CD4-positive, alpha-beta T cell (primary cell): ENCODE data around the gene NCF2. TPM values are rescaled to one million over a fixed set of nuclear protein-coding genes. Genes with fewer than 3 reads are reported as not detected.

Source experiments
- ATAC-seq: fragments of 200-7000 bp; cut with Tn5 transposase; one replicate; pipeline ENCODE4 v1.10.0; 2022; ENCODE audit warnings: mild to moderate bottlenecking; ENCODE audit not compliant: poor library complexity
- CTCF ChIA-PET: fragments of 350-600 bp; sonication (Branson Sonifier 250); formaldehyde crosslinking; loops from one replicate; lab custom pipeline; 2021; ENCODE audit warnings: antibody characterized with exemption, inconsistent platforms; lab: Charles Lee
- POLR2A ChIA-PET: fragments of 350-600 bp; sonication (Branson Sonifier 250); formaldehyde crosslinking; loops from one replicate; lab custom pipeline; 2021; ENCODE audit warnings: antibody characterized with exemption, inconsistent platforms; lab: Charles Lee
- DNase-seq, 14 experiments: peaks; one replicate each; pipeline ENCODE4 v3.0.0-alpha.2; 2013 to 2020; ENCODE audit warnings: mixed read lengths in 2 of 14
- H3K27ac ChIP-seq, 2 donors: one replicate each; pipeline versions ENCODE4 v1.5.1 to v1.7.0; 2013; ENCODE audit warnings: low read length in 2 of 2, low read depth in 1 of 2, mild to moderate bottlenecking in 1 of 2
- H3K27me3 ChIP-seq, 2 experiments: 1 replicate in 1 of 2; 2 replicates in 1 of 2; pipeline versions ENCODE4 v1.6.1 to v1.7.0; 2013; ENCODE audit warnings: low read length in 2 of 2, control low read depth in 1 of 2, mild to moderate bottlenecking in 1 of 2, moderate library complexity in 1 of 2; ENCODE audit not compliant: insufficient read depth in 2 of 2, control insufficient read depth in 1 of 2
- H3K36me3 ChIP-seq: one replicate; pipeline ENCODE4 v1.6.1; 2013; ENCODE audit warnings: low read length, control low read depth; ENCODE audit not compliant: insufficient read depth
- H3K4me1 ChIP-seq: one replicate; pipeline ENCODE4 v1.6.1; 2013; ENCODE audit warnings: low read length, control low read depth; ENCODE audit not compliant: insufficient read depth
- H3K4me3 ChIP-seq: one replicate; pipeline ENCODE4 v1.5.1; 2013; ENCODE audit warnings: mild to moderate bottlenecking, low read length, moderate library complexity
- H3K9me3 ChIP-seq, 2 experiments: 1 replicate in 1 of 2; 2 replicates in 1 of 2; pipeline versions ENCODE4 v1.6.1 to v1.7.0; 2013; ENCODE audit warnings: low read length in 2 of 2, mild to moderate bottlenecking in 2 of 2, control low read depth in 1 of 2, moderate library complexity in 1 of 2; ENCODE audit not compliant: control insufficient read depth in 1 of 2, insufficient read depth in 1 of 2
- H3K27ac Mint-ChIP-seq: one replicate; pipeline ENCODE4 v1.8.0; 2020; ENCODE audit warnings: mixed read lengths
- H3K27me3 Mint-ChIP-seq: one replicate; pipeline ENCODE4 v1.8.0; 2021; ENCODE audit warnings: mixed read lengths
- H3K36me3 Mint-ChIP-seq: one replicate; pipeline ENCODE4 v1.8.0; 2021; ENCODE audit warnings: low read depth, mixed read lengths
- H3K4me1 Mint-ChIP-seq: one replicate; pipeline ENCODE4 v1.8.0; 2021; ENCODE audit warnings: low read depth, mixed read lengths
- H3K4me3 Mint-ChIP-seq: one replicate; pipeline ENCODE4 v1.8.0; 2020; ENCODE audit warnings: mild to moderate bottlenecking, mixed read lengths
- H3K9me3 Mint-ChIP-seq: one replicate; pipeline ENCODE4 v1.8.0; 2020; ENCODE audit warnings: mixed read lengths
- intact Hi-C, 2 experiments: fragments of 100-400 bp; cut with DNase I in 1 of 2; cut with micrococcal nuclease in 1 of 2; formaldehyde crosslinking; loops; one replicate each; pipeline versions ENCODE4 v1.15.1 to v1.9.0; 2023 to 2025; cut with DNase I, micrococcal nuclease
- total RNA-seq, 174 experiments: library from RNA in 2 of 174; stranded (reverse) in 2 of 174; gene quantifications; one replicate each; pipeline ENCODE4 v1.2.3 and lab custom pipeline; 2021 to 2026
- TF ChIP-seq, protein P1 (sequence below): fragments of 200-600 bp; IDR thresholded peaks from one replicate; pipeline ENCODE4 v1.8.0; 2022; ENCODE audit warnings: antibody characterized with exemption, mild to moderate bottlenecking

The NCF2 gene
- total RNA-seq, 2 experiments from 2014 or later, result 2.9 to 3.1 TPM

DNA sequence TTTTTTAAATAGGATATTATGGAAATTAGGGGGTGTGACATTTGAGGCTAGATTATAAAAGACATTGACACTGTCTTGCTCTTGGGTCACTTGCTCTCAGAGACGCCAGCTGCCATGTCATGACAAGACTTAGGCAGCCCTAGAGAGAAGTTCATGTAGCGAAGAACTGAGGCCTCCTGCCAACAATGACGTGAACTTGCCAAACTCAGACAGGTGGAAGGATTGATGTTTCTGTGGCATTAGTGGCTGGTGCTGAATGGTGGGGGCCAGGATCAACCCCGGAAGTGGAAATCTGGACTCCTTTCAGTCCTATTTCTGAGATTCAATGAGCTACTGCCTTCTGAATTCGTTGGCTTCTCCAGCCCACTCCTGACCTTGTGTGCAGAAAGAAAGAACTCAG, 14.7 kb downstream of the NCF2 start:
- H3K36me3 Mint-ChIP-seq, result no peaks in the 10 kb centered on the region
- Histone ChIP-seq H3K4me1 (peaks cover 9% of the 10 kb centered on the region), H3K9me3 (no peaks in the 10 kb centered on the region), H3K27ac (no peak overlapping the region), H3K4me3 (no peak overlapping the region), H3K27me3 (no peaks in the 10 kb centered on the region), H3K36me3 (no peaks in the 10 kb centered on the region)
- no peaks in the 10 kb centered on the region for H3K27me3 Mint-ChIP-seq
- DNase-seq (no peak), ATAC-seq (no peak)
- intact Hi-C loops, result no loop called here
- ChIA-PET POLR2A (no interaction called here), CTCF (no interaction called here)
- no peak overlapping the region for H3K4me3 Mint-ChIP-seq
- no peaks in the 10 kb centered on the region for H3K9me3 Mint-ChIP-seq
- H3K4me1 Mint-ChIP-seq, result peaks cover 10% of the 10 kb centered on the region
- no peak overlapping the region for H3K27ac Mint-ChIP-seq
- TF ChIP-seq, protein P1, sequence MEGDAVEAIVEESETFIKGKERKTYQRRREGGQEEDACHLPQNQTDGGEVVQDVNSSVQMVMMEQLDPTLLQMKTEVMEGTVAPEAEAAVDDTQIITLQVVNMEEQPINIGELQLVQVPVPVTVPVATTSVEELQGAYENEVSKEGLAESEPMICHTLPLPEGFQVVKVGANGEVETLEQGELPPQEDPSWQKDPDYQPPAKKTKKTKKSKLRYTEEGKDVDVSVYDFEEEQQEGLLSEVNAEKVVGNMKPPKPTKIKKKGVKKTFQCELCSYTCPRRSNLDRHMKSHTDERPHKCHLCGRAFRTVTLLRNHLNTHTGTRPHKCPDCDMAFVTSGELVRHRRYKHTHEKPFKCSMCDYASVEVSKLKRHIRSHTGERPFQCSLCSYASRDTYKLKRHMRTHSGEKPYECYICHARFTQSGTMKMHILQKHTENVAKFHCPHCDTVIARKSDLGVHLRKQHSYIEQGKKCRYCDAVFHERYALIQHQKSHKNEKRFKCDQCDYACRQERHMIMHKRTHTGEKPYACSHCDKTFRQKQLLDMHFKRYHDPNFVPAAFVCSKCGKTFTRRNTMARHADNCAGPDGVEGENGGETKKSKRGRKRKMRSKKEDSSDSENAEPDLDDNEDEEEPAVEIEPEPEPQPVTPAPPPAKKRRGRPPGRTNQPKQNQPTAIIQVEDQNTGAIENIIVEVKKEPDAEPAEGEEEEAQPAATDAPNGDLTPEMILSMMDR, result no peak

DNA sequence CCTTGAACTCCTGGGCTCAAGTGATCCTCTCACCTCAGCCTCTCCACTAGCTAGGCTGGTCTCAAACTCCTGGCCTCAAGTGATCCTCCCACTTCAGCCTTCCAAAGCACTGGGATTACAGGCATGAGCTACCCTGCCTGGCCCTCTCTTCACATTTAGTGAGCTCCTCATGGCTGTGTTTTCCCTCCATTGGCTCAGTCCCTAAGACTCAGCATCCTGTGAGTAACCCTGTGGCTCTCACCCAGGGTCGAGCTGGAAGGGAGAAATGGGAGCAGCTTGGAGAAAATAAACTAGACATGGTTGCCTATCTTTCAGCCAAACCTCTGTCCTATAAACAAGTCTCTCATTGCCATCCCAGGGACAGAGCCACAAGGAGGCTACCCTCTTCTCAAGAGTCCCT, 17.5 kb downstream of the NCF2 start:
- H3K4me3 ChIP-seq, result no peak overlapping the region
- no peaks in the 10 kb centered on the region for H3K27me3 ChIP-seq
- no peaks in the 10 kb centered on the region for H3K36me3 ChIP-seq
- CTCF ChIA-PET, result no interaction called here
- H3K4me3 Mint-ChIP-seq, result no peak overlapping the region
- no peaks in the 10 kb centered on the region for H3K4me1 Mint-ChIP-seq
- no peaks in the 10 kb centered on the region for H3K9me3 Mint-ChIP-seq
- TF ChIP-seq, protein P1, result no peak
- ATAC-seq (no peak), DNase-seq (no peak)
- no peaks in the 10 kb centered on the region for H3K9me3 ChIP-seq
- no peaks in the 10 kb centered on the region for H3K4me1 ChIP-seq
- H3K27me3 Mint-ChIP-seq, result no peaks in the 10 kb centered on the region
- H3K27ac ChIP-seq, result no peak overlapping the region
- H3K27ac Mint-ChIP-seq, result no peak overlapping the region
- POLR2A ChIA-PET, result no interaction called here
- intact Hi-C loops, result no loop called here
- no peaks in the 10 kb centered on the region for H3K36me3 Mint-ChIP-seq

DNA sequence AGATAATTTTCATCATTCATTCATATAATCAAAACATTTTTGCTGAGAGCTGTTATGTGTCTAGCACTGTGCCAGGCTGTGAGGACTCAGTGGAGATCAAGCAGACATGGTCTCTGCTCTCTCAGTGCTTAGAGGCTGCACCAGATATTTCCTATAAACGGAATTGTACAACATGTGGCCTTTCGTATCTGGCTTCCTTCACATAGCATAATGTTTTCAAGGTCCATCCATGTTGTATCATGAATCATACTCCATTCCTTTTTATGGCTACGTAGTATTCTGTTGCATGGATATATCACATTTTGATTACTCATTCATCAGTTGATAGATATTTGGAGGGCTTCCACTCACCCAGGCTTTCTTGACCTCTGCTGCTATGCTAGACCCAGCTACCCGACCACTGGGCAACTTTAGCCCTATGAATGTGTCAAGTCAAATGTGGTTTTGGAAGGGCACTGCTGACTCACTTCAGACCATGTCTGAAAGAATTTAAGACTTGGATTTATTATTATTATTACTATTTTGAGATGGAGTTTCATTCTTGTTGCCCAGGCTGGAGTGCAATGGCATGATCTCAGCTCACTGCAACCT, 18.5 kb downstream of the NCF2 start:
- intact Hi-C loops, result no loop called here
- no peak overlapping the region for H3K27ac ChIP-seq
- no peak overlapping the region for H3K27ac Mint-ChIP-seq
- CTCF ChIA-PET, result no interaction called here
- H3K4me3 ChIP-seq, result no peak overlapping the region
- ATAC-seq (no peak), DNase-seq (no peak)
- H3K36me3 Mint-ChIP-seq, result no peaks in the 10 kb centered on the region
- H3K4me1 ChIP-seq, result peaks cover 4% of the 10 kb centered on the region
- no peaks in the 10 kb centered on the region for H3K9me3 ChIP-seq
- H3K27me3 ChIP-seq, result no peaks in the 10 kb centered on the region
- no peaks in the 10 kb centered on the region for H3K9me3 Mint-ChIP-seq
- no peak overlapping the region for H3K4me3 Mint-ChIP-seq
- POLR2A ChIA-PET, result no interaction called here
- TF ChIP-seq, protein P1, result no peak
- H3K36me3 ChIP-seq, result no peaks in the 10 kb centered on the region
- H3K27me3 Mint-ChIP-seq, result no peaks in the 10 kb centered on the region
- H3K4me1 Mint-ChIP-seq, result no peaks in the 10 kb centered on the region
